ENCODE measurements around the gene CREB3.

CREB3 gene

GRCh38 chr9:35700031-35700430, 32.4 kb upstream of the CREB3 start:
- in situ Hi-C loops (cut with MboI; ENCODE audit: low pct_unique_long_range_greater_than_20kb, low sequenced_read_pairs): no loop called here
- DNase-seq: no peak

- in situ Hi-C loops (cut with MboI; ENCODE audit: low pct_unique_long_range_greater_than_20kb, low sequenced_read_pairs): no loop called here
- no peak for DNase-seq
Observed at GRCh38 chr9:35700942-35701341, 31.5 kb upstream of the CREB3 start.

- in situ Hi-C loops (cut with MboI; ENCODE audit: low pct_unique_long_range_greater_than_20kb, low sequenced_read_pairs): no loop called here
- no peak for DNase-seq
Observed at GRCh38 chr9:35702696-35703095, 29.8 kb upstream of the CREB3 start.

GRCh38 chr9:35703906-35704672, 28.4 kb upstream of the CREB3 start:
- in situ Hi-C loops (cut with MboI; ENCODE audit: low pct_unique_long_range_greater_than_20kb, low sequenced_read_pairs): no loop called here
- no peak for DNase-seq

GRCh38 chr9:35705372-35705771, 27.1 kb upstream of the CREB3 start:
- in situ Hi-C loops (cut with MboI; ENCODE audit: low pct_unique_long_range_greater_than_20kb, low sequenced_read_pairs): no loop called here
- no peak for DNase-seq

- no peak for DNase-seq
- in situ Hi-C loops (cut with MboI; ENCODE audit: low pct_unique_long_range_greater_than_20kb, low sequenced_read_pairs): no loop called here
Observed at GRCh38 chr9:35705836-35706430, 26.5 kb upstream of the CREB3 start.

- in situ Hi-C loops (cut with MboI; ENCODE audit: low pct_unique_long_range_greater_than_20kb, low sequenced_read_pairs): no loop called here
- DNase-seq: no peak
Observed at GRCh38 chr9:35706951-35707350, 25.5 kb upstream of the CREB3 start.

- DNase-seq: no peak
- in situ Hi-C loops (cut with MboI; ENCODE audit: low pct_unique_long_range_greater_than_20kb, low sequenced_read_pairs): no loop called here
Observed at GRCh38 chr9:35708146-35708545, 24.3 kb upstream of the CREB3 start.

- no peak for DNase-seq
- in situ Hi-C loops (cut with MboI; ENCODE audit: low pct_unique_long_range_greater_than_20kb, low sequenced_read_pairs): no loop called here
Observed at GRCh38 chr9:35710818-35711500, 21.5 kb upstream of the CREB3 start.

GRCh38 chr9:35711501-35712428, 20.7 kb upstream of the CREB3 start:
- in situ Hi-C loops (cut with MboI; ENCODE audit: low pct_unique_long_range_greater_than_20kb, low sequenced_read_pairs): no loop called here
- no peak for DNase-seq

- in situ Hi-C loops (cut with MboI; ENCODE audit: low pct_unique_long_range_greater_than_20kb, low sequenced_read_pairs): no loop called here
- no peak for DNase-seq
Observed at GRCh38 chr9:35712762-35713400, 19.6 kb upstream of the CREB3 start.

- DNase-seq: no peak
- in situ Hi-C loops (cut with MboI; ENCODE audit: low pct_unique_long_range_greater_than_20kb, low sequenced_read_pairs): no loop called here
Observed at GRCh38 chr9:35713578-35713977, 18.9 kb upstream of the CREB3 start.

GRCh38 chr9:35714123-35714522, 18.3 kb upstream of the CREB3 start:
- in situ Hi-C loops (cut with MboI; ENCODE audit: low pct_unique_long_range_greater_than_20kb, low sequenced_read_pairs): no loop called here

GRCh38 chr9:35714579-35715252, 17.8 kb upstream of the CREB3 start:
- no peak for DNase-seq
- in situ Hi-C loops (cut with MboI; ENCODE audit: low pct_unique_long_range_greater_than_20kb, low sequenced_read_pairs): no loop called here

More at GRCh38 chr9:35714123-35714522, 18.3 kb upstream of the CREB3 start:
- DNase-seq: no peak

GRCh38 chr9:35716230-35716629, 16.2 kb upstream of the CREB3 start:
- DNase-seq: no peak
- in situ Hi-C loops (cut with MboI; ENCODE audit: low pct_unique_long_range_greater_than_20kb, low sequenced_read_pairs): no loop called here

GRCh38 chr9:35717132-35717870, 15.2 kb upstream of the CREB3 start:
- no peak for DNase-seq
- in situ Hi-C loops (cut with MboI; ENCODE audit: low pct_unique_long_range_greater_than_20kb, low sequenced_read_pairs): no loop called here

- in situ Hi-C loops (cut with MboI; ENCODE audit: low pct_unique_long_range_greater_than_20kb, low sequenced_read_pairs): no loop called here
- DNase-seq: no peak
Observed at GRCh38 chr9:35718721-35719511, 13.6 kb upstream of the CREB3 start.

Measured in KBM-7 (cell line).